Measurements from ENCODE around the gene DHX9. TPM values are rescaled to one million over a fixed set of nuclear protein-coding genes. Genes with fewer than 3 reads are reported as not detected.

DHX9 gene
- total RNA-seq (2022) (224 and 263 TPM in 2 replicates), Bru-seq, nascent RNA (percentile 99 among the genes with signal in this experiment), BruChase-seq, experiment 1, labeled RNA remaining after a 6-hour chase (percentile 96 among the genes with signal in this experiment), BruChase-seq, experiment 2, labeled RNA remaining after a 2-hour chase (percentile 96 among the genes with signal in this experiment)
- long read RNA-seq, full-length matches to known transcripts: 67 of 98 reads
- long read RNA-seq, partial matches to known transcripts: 20 of 98 reads
- long read RNA-seq, other reads (novel, unspliced or antisense): 11 of 98 reads

GRCh38 chr1:182839209-182840066 is at the start of gene DHX9:
Gene DHX9 (plus strand): TSS chr1:182839347. CDS start chr1:182842567, 3,220 bp downstream.
- Mint-ChIP-seq H3K27ac (ENCODE audit: unreplicated experiment) (peak within 1 kb of the TSS; percentile 94), H3K4me3 (ENCODE audit: low read depth, unreplicated experiment) (peak within 1 kb of the TSS; percentile 90), H3K9me3 (ENCODE audit: low read depth, unreplicated experiment) (no peaks in the 10 kb centered on the region), H3K4me1 (ENCODE audit: low read depth, unreplicated experiment) (peaks cover 11% of the 10 kb centered on the region), H3K27me3 (ENCODE audit: unreplicated experiment) (no peaks in the 10 kb centered on the region), H3K36me3 (ENCODE audit: insufficient read depth, unreplicated experiment) (peaks cover 57% of the 10 kb centered on the region)
- TF ChIP-seq, protein P1, sequence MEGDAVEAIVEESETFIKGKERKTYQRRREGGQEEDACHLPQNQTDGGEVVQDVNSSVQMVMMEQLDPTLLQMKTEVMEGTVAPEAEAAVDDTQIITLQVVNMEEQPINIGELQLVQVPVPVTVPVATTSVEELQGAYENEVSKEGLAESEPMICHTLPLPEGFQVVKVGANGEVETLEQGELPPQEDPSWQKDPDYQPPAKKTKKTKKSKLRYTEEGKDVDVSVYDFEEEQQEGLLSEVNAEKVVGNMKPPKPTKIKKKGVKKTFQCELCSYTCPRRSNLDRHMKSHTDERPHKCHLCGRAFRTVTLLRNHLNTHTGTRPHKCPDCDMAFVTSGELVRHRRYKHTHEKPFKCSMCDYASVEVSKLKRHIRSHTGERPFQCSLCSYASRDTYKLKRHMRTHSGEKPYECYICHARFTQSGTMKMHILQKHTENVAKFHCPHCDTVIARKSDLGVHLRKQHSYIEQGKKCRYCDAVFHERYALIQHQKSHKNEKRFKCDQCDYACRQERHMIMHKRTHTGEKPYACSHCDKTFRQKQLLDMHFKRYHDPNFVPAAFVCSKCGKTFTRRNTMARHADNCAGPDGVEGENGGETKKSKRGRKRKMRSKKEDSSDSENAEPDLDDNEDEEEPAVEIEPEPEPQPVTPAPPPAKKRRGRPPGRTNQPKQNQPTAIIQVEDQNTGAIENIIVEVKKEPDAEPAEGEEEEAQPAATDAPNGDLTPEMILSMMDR (IDR thresholded peaks at IDR 0.05; ENCODE audit: unreplicated experiment): peak; percentile 19
- intact Hi-C loops (cut with micrococcal nuclease; ENCODE audit: unreplicated experiment): loop anchor here (2.0 to 10.0 kb wide), 2 partner anchors 15 to 205 kb away; no protein-coding TSS in a partner anchor
- peak; percentile 98 for DNase-seq
- no TSS peak for BruUV-seq (replicated peaks)
- CTCF ChIA-PET: interaction anchor here (0.5 kb wide), 1 partner anchor 730 kb away, joined by 3 read pairs; no protein-coding TSS in a partner anchor

DNA sequence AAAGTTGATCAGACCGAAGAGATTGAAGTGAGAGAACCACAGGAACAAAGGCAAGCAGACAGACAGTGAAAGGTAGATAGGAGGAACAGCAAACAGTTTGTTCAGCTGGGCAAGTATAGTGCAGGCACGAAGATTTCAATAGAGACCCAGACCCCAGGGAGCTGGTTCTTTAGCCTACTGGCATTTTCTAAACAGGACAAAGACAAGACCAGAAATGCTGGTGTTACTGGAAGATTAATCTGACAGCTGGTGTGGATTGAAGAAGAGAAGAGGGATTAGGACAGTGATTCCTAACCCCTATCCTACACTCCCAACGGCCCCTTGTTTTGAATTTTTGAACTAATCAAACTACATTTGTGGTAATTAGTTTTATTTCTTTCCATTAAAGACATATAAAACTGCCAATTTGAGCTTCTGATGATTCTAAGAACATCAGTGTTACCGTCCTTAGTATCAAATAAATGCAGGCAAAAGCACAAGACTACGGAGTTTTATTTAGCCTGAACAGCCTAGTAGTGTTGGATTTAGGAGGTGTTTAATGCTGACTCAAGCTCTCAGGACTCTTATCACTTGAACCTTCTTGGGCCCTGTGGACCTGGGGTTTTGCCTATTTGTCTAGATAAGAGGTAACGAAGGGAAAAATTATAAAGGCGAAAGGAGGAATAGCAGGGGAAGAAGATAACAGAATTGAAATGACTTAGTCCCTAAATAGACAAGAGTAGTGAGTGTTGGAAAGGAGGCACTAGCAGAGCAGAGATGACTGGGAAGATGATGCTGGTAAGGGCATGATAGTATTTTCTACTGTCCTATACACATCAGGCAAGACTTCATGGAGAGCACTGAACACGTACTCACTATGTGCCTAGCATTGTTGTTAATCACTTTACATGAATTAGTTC is 47.6 kb upstream of the DHX9 start:
- TF ChIP-seq, protein P1 (IDR thresholded peaks at IDR 0.05; ENCODE audit: unreplicated experiment): no peak
- Mint-ChIP-seq H3K9me3 (ENCODE audit: low read depth, unreplicated experiment) (no peaks in the 10 kb centered on the region), H3K4me3 (ENCODE audit: low read depth, unreplicated experiment) (no peak overlapping the region), H3K27me3 (ENCODE audit: unreplicated experiment) (peaks cover 32% of the 10 kb centered on the region), H3K27ac (ENCODE audit: unreplicated experiment) (no peak overlapping the region), H3K4me1 (ENCODE audit: low read depth, unreplicated experiment) (peaks cover 6% of the 10 kb centered on the region), H3K36me3 (ENCODE audit: insufficient read depth, unreplicated experiment) (peaks cover 13% of the 10 kb centered on the region)
- CTCF ChIA-PET: no interaction called here
- intact Hi-C loops (cut with micrococcal nuclease; ENCODE audit: unreplicated experiment): no loop called here
- DNase-seq: no peak
- BruUV-seq (replicated peaks): no TSS peak

- intact Hi-C loops (cut with micrococcal nuclease; ENCODE audit: unreplicated experiment): no loop called here
- no TSS peak for BruUV-seq (replicated peaks)
- Mint-ChIP-seq H3K27me3 (ENCODE audit: unreplicated experiment) (peaks cover 6% of the 10 kb centered on the region), H3K4me1 (ENCODE audit: low read depth, unreplicated experiment) (peaks cover 6% of the 10 kb centered on the region), H3K36me3 (ENCODE audit: insufficient read depth, unreplicated experiment) (peaks cover 9% of the 10 kb centered on the region), H3K27ac (ENCODE audit: unreplicated experiment) (no peak overlapping the region), H3K4me3 (ENCODE audit: low read depth, unreplicated experiment) (no peak overlapping the region), H3K9me3 (ENCODE audit: low read depth, unreplicated experiment) (no peaks in the 10 kb centered on the region)
- DNase-seq: no peak
- TF ChIP-seq, protein P1 (IDR thresholded peaks at IDR 0.05; ENCODE audit: unreplicated experiment): no peak
- CTCF ChIA-PET: no interaction called here
Observed at GRCh38 chr1:182794091-182794490, 45.1 kb upstream of the DHX9 start.

DNA sequence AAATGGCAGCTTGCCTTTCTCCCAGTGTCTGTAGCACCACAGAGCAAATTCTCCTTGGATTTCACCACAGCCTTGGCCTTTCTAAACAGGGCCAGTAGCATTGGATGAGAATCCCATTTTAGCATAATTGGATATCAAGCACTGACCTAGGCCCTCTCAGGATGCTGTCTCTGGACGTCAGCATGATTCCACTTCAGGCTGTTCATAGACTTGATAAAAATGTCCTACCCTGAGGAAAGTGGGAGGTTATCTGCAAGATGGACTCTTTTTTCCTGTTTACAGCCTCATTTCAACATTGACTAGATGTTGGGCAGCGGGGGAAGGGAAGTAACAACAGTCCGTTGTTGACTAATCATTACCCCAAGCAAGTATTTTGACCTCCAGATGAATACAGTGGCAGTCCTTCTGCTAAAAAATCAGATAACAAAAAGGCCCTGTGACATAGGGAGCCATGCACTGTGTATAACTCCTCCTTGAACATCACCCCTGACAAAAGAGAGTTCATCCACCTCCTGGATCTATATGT is 44.4 kb upstream of the DHX9 start:
- Mint-ChIP-seq H3K27me3 (ENCODE audit: unreplicated experiment) (no peaks in the 10 kb centered on the region), H3K4me3 (ENCODE audit: low read depth, unreplicated experiment) (no peak overlapping the region), H3K36me3 (ENCODE audit: insufficient read depth, unreplicated experiment) (peaks cover 2% of the 10 kb centered on the region), H3K27ac (ENCODE audit: unreplicated experiment) (no peak overlapping the region), H3K4me1 (ENCODE audit: low read depth, unreplicated experiment) (peaks cover 6% of the 10 kb centered on the region), H3K9me3 (ENCODE audit: low read depth, unreplicated experiment) (no peaks in the 10 kb centered on the region)
- no peak for DNase-seq
- BruUV-seq (replicated peaks): no TSS peak
- intact Hi-C loops (cut with micrococcal nuclease; ENCODE audit: unreplicated experiment): no loop called here
- CTCF ChIA-PET: no interaction called here
- TF ChIP-seq, protein P1 (IDR thresholded peaks at IDR 0.05; ENCODE audit: unreplicated experiment): no peak
